ENCODE results near the gene TOM1L2.

TOM1L2 gene

DNA sequence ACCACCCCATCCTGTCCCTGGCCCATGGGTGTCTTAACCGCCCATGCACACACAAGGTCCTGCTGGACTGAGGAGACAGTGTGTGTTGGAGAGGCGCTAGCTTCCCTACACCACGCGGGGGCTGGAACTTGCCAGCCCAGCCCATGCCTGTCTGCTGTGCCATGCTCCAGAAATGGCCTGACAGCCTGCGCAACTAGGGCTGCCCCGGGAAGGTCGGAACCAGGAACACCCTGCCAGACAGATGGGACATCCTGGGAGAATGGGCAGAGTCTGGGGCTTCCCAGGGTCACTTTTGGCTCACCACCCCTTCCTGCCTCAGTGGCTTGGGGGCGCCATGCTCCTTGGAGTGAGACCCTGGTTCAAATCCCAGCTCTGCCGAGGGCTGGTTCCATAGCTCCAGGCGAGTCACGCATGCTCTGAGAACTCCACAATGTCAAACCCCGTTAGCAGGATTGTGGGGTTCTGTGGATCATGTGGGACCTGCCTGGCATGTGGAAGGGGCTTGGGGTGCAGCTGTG lies 171.6 kb downstream of the TOM1L2 start:
- Histone ChIP-seq H3K9me3 (no peaks in the 10 kb centered on the region), H3K4me3 (no peak overlapping the region), H4K20me1 (peaks cover 90% of the 10 kb centered on the region), H3K27me3 (no peaks in the 10 kb centered on the region), H3K36me3 (peaks cover 94% of the 10 kb centered on the region), H3K4me2 (no peak overlapping the region), H3K4me1 (peaks cover 49% of the 10 kb centered on the region), H3K27ac (no peak overlapping the region), H3K9ac (no peak overlapping the region)
- no peak for TF ChIP-seq Cebpa-rat (IDR thresholded peaks at IDR 0.05)

DNA sequence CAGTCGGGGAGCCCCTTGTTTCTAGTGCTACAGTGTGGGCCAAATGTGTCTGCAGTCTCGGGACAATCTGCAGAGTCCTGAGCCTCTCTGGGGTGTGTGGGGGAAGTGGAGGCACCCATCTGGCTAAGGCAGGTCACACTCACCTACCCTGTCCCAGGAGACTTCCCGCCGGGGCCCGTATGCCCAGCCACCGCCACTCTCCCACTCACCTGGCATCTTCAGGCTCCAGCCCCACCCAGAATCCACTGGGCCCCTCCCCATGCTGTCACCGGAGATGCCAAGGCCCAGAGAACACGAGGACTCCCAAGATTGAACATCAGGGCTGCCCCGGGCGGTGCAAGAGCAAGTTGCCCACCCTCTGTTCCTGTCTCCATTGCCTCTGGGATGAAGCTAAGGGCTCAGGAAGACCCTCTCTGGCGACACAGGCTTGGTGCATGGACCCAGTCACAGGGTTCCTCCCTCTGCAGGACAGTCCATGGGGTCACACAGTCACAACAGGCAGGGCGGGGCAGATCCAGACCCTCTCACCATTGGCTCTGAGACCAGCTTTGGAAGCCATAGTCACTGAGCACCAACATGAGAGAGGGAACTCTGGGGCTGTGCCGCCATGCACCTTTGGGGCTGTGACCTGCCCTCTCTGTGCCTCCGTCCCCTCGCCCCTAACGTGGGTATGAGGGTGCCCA lies 173.5 kb downstream of the TOM1L2 start:
- H3K4me3 ChIP-seq = no peak overlapping the region
- H3K27me3 ChIP-seq = no peaks in the 10 kb centered on the region
- no peak for TF ChIP-seq Cebpa-rat (IDR thresholded peaks at IDR 0.05)
- no peak overlapping the region for H3K9ac ChIP-seq
- peaks cover 94% of the 10 kb centered on the region for H4K20me1 ChIP-seq
- peak overlapping the region; percentile 80 for H3K4me2 ChIP-seq
- no peak overlapping the region for H3K27ac ChIP-seq
- H3K4me1 ChIP-seq = peaks cover 67% of the 10 kb centered on the region
- H3K9me3 ChIP-seq = no peaks in the 10 kb centered on the region
- H3K36me3 ChIP-seq = peaks cover 94% of the 10 kb centered on the region

DNA sequence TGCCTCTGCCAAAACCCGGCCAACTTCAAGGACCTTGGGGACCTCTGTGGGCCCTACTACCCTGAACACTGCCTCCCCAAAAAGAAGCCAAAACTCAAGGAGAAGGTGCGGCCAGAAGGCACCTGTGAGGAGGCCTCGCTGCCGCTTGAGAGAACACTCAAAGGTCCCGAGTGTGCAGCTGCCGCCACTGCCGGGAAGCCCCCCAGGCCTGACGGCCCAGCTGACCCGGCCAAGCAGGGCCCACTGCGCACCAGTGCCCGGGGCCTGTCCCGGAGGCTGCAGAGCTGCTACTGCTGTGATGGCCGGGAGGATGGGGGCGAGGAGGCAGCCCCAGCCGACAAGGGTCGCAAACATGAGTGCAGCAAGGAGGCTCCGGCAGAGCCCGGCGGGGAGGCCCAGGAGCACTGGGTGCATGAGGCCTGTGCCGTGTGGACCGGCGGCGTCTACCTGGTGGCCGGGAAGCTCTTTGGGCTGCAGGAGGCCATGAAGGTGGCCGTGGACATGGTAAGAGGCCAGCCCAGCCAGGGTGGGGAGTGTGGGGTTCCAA lies 174.1 kb downstream of the TOM1L2 start:
- Histone ChIP-seq H3K9me3 (no peaks in the 10 kb centered on the region), H3K27ac (0 out of 2 replicates have a peak overlapping the region, but pooled peaks have one; percentile 18), H3K9ac (no peak overlapping the region), H3K36me3 (peaks cover 94% of the 10 kb centered on the region), H3K4me1 (peaks cover 74% of the 10 kb centered on the region), H3K27me3 (no peaks in the 10 kb centered on the region), H3K4me3 (no peak overlapping the region; the same call in 1 of the 2 replicates), H4K20me1 (peaks cover 94% of the 10 kb centered on the region), H3K4me2 (peak overlapping the region; percentile 80)
- no peak for TF ChIP-seq Cebpa-rat (IDR thresholded peaks at IDR 0.05)

DNA sequence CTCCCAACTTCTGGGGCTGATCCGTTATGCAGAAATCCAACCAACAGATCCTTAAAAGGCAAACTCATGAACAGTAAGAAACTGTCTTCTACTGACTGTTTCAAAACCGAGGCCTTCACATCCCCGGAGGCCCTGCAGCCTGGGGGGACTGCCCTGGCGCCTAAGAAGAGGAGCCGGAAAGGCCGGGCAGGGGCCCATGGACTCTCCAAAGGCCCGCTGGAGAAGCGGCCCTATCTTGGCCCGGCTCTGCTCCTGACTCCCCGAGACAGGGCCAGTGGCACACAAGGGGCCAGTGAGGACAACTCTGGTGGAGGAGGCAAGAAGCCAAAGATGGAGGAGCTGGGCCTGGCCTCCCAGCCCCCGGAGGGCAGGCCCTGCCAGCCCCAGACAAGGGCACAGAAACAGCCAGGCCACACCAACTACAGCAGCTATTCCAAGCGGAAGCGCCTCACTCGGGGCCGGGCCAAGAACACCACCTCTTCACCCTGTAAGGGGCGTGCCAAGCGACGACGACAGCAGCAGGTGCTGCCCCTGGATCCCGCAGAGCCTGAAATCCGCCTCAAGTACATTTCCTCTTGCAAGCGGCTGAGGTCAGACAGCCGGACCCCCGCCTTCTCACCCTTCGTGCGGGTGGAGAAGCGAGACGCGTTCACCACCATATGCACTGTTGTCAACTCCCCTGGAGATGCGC lies 174.9 kb downstream of the TOM1L2 start:
- no peak for TF ChIP-seq Cebpa-rat (IDR thresholded peaks at IDR 0.05)
- H3K4me1 ChIP-seq = peaks cover 79% of the 10 kb centered on the region
- H3K9ac ChIP-seq = peak overlapping the region; percentile 58
- H3K36me3 ChIP-seq = peaks cover 89% of the 10 kb centered on the region
- H3K9me3 ChIP-seq = no peaks in the 10 kb centered on the region
- peak overlapping the region; percentile 80 for H3K4me2 ChIP-seq
- no peak overlapping the region for H3K4me3 ChIP-seq
- H3K27me3 ChIP-seq = no peaks in the 10 kb centered on the region
- peaks cover 99% of the 10 kb centered on the region for H4K20me1 ChIP-seq
- peak overlapping the region; percentile 58 for H3K27ac ChIP-seq

DNA sequence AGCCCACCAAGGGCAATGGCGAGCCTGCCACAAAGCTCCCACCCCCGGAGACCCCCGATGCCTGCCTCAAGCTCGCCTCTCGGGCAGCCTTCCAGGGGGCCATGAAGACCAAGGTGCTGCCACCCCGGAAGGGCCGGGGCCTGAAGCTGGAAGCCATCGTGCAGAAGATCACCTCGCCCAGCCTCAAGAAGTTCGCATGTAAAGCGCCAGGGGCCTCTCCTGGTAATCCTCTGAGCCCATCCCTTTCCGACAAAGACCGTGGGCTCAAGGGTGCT lies 175.5 kb downstream of the TOM1L2 start:
- no peaks in the 10 kb centered on the region for H3K9me3 ChIP-seq
- H3K9ac ChIP-seq = peak overlapping the region; percentile 58
- H3K27ac ChIP-seq = peak overlapping the region; percentile 58
- H3K4me2 ChIP-seq = peak overlapping the region; percentile 80
- H3K36me3 ChIP-seq = peaks cover 84% of the 10 kb centered on the region
- no peak for TF ChIP-seq Cebpa-rat (IDR thresholded peaks at IDR 0.05)
- H3K4me3 ChIP-seq = no peak overlapping the region
- H4K20me1 ChIP-seq = peaks cover 100% of the 10 kb centered on the region
- no peaks in the 10 kb centered on the region for H3K27me3 ChIP-seq
- peaks cover 84% of the 10 kb centered on the region for H3K4me1 ChIP-seq

DNA sequence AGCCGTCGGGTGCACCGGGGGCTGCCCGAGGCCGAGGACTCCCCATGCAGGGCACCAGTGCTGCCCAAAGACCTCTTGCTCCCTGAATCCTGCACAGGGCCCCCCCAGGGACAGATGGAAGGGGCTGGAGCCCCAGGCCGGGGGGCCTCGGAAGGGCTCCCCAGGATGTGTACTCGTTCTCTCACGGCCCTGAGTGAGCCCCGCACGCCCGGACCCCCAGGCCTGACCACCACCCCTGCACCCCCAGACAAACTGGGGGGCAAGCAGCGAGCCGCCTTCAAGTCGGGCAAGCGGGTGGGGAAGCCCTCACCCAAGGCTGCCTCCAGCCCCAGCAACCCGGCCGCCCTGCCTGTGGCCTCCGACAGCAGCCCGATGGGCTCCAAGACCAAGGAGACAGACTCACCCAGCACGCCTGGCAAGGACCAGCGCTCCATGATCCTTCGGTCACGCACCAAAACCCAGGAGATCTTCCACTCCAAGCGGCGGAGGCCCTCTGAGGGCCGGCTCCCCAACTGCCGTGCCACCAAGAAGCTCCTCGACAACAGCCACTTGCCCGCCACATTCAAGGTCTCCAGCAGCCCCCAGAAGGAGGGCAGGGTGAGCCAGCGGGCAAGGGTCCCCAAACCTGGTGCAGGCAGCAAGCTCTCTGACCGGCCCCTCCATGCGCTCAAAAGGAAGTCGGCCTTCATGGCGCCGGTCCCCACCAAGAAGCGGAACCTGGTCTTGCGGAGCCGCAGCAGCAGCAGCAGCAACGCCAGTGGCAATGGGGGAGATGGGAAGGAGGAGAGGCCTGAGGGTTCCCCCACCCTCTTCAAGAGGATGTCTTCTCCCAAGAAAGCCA lies 176.0 kb downstream of the TOM1L2 start:
- Histone ChIP-seq H3K9me3 (no peaks in the 10 kb centered on the region), H3K36me3 (peaks cover 78% of the 10 kb centered on the region), H4K20me1 (peaks cover 100% of the 10 kb centered on the region), H3K9ac (peak overlapping the region; percentile 58; the same call in 1 of the 2 replicates), H3K4me2 (peak overlapping the region; percentile 80), H3K4me1 (peaks cover 90% of the 10 kb centered on the region), H3K4me3 (no peak overlapping the region), H3K27me3 (no peaks in the 10 kb centered on the region), H3K27ac (peak overlapping the region; percentile 58)
- no peak for TF ChIP-seq Cebpa-rat (IDR thresholded peaks at IDR 0.05)

DNA sequence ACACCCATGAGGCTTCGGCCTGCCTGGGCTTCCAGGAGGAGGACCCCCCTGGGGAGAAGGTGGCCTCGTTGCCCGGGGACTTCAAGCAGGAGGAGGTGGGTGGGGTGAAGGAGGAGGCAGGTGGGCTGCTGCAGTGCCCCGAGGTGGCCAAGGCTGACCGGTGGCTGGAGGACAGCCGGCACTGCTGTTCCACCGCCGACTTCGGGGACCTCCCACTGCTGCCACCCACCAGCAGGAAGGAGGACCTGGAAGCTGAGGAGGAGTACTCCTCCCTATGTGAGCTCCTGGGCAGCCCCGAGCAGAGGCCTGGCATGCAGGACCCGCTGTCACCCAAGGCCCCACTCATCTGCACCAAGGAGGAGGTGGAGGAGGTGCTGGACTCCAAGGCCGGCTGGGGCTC lies 176.9 kb downstream of the TOM1L2 start:
- H3K27ac ChIP-seq = no peak overlapping the region
- TF ChIP-seq Cebpa-rat (IDR thresholded peaks at IDR 0.05) = no peak
- H3K4me2 ChIP-seq = peak overlapping the region; percentile 80
- H4K20me1 ChIP-seq = peaks cover 100% of the 10 kb centered on the region
- no peak overlapping the region for H3K4me3 ChIP-seq
- no peak overlapping the region for H3K9ac ChIP-seq
- H3K4me1 ChIP-seq = peaks cover 94% of the 10 kb centered on the region
- H3K27me3 ChIP-seq = no peaks in the 10 kb centered on the region
- H3K9me3 ChIP-seq = no peaks in the 10 kb centered on the region
- H3K36me3 ChIP-seq = peaks cover 70% of the 10 kb centered on the region

DNA sequence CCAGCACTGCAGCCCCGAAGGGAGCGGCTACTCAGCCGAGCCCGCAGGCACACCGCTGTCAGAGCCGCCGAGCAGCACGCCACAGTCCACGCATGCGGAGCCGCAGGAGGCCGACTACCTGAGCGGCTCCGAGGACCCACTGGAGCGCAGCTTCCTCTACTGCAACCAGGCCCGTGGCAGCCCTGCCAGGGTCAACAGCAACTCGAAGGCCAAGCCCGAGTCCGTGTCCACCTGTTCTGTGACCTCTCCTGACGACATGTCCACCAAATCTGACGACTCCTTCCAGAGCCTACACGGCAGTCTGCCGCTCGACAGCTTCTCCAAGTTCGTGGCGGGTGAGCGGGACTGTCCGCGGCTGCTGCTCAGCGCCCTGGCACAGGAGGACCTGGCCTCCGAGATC lies 177.8 kb downstream of the TOM1L2 start:
- no peaks in the 10 kb centered on the region for H3K27me3 ChIP-seq
- H3K27ac ChIP-seq = no peak overlapping the region
- no peak overlapping the region for H3K4me3 ChIP-seq
- no peaks in the 10 kb centered on the region for H3K9me3 ChIP-seq
- H3K9ac ChIP-seq = no peak overlapping the region
- H4K20me1 ChIP-seq = peaks cover 100% of the 10 kb centered on the region
- TF ChIP-seq Cebpa-rat (IDR thresholded peaks at IDR 0.05) = no peak
- H3K4me2 ChIP-seq = no peak overlapping the region
- peaks cover 97% of the 10 kb centered on the region for H3K4me1 ChIP-seq
- H3K36me3 ChIP-seq = peaks cover 61% of the 10 kb centered on the region

Data from BLaER1 (cell line).